Activated CD4-positive, alpha-beta T cell treated with anti-CD3 and anti-CD28 coated beads, Interleukin-2, amount 10 ng/mL, durations not matched to agents 7 days and 5 days (primary cell): Measurements from ENCODE around the gene PPBP. TPM values are rescaled to one million over a fixed set of nuclear protein-coding genes. Genes with fewer than 3 reads are reported as not detected.

Experiments used
- CTCF ChIA-PET: fragments of 350-600 bp; sonication (Branson Sonifier 250); formaldehyde crosslinking; loops from one replicate; lab custom pipeline; 2021; ENCODE audit warnings: antibody characterized with exemption; lab: Charles Lee
- POLR2A ChIA-PET: fragments of 350-600 bp; sonication (Branson Sonifier 250); formaldehyde crosslinking; loops from one replicate; lab custom pipeline; 2021; ENCODE audit warnings: antibody characterized with exemption; lab: Charles Lee
- DNase-seq: peaks from one replicate; pipeline ENCODE4 v3.0.0-alpha.2; 2020
- H3K27ac Mint-ChIP-seq: one replicate; pipeline ENCODE4 v1.8.0; 2021; ENCODE audit warnings: mild to moderate bottlenecking, moderate library complexity, mixed read lengths
- H3K27me3 Mint-ChIP-seq: one replicate; pipeline ENCODE4 v1.8.0; 2021; ENCODE audit warnings: mixed read lengths
- H3K36me3 Mint-ChIP-seq: one replicate; pipeline ENCODE4 v1.8.0; 2021; ENCODE audit warnings: low read depth, mixed read lengths
- H3K4me1 Mint-ChIP-seq: one replicate; pipeline ENCODE4 v1.8.0; 2021; ENCODE audit warnings: mixed read lengths
- H3K4me3 Mint-ChIP-seq: one replicate; pipeline ENCODE4 v1.8.0; 2021; ENCODE audit warnings: mild to moderate bottlenecking, moderate library complexity, mixed read lengths
- H3K9me3 Mint-ChIP-seq: one replicate; pipeline ENCODE4 v1.8.0; 2021; ENCODE audit warnings: mixed read lengths
- total RNA-seq, 2 experiments: library from RNA; stranded (reverse); gene quantifications; one replicate each; pipeline ENCODE4 v1.2.3, GENCODE V29; 2021

PPBP gene
- total RNA-seq, 2 experiments from 2014 or later = not detected

- no peak overlapping the region for H3K27ac Mint-ChIP-seq
- H3K4me1 Mint-ChIP-seq = peaks cover 30% of the 10 kb centered on the region
- no peak overlapping the region for H3K4me3 Mint-ChIP-seq
- DNase-seq = no peak
- ChIA-PET POLR2A (no interaction called here), CTCF (no interaction called here)
- no peaks in the 10 kb centered on the region for H3K27me3 Mint-ChIP-seq
- no peaks in the 10 kb centered on the region for H3K36me3 Mint-ChIP-seq
- peaks cover 3% of the 10 kb centered on the region for H3K9me3 Mint-ChIP-seq
Observed at GRCh38 chr4:74014332-74014731, 26.3 kb upstream of the PPBP start.

- H3K4me3 Mint-ChIP-seq = no peak overlapping the region
- ChIA-PET POLR2A (no interaction called here), CTCF (no interaction called here)
- H3K27ac Mint-ChIP-seq = no peak overlapping the region
- H3K4me1 Mint-ChIP-seq = peaks cover 26% of the 10 kb centered on the region
- no peaks in the 10 kb centered on the region for H3K27me3 Mint-ChIP-seq
- DNase-seq = no peak
- peaks cover 3% of the 10 kb centered on the region for H3K9me3 Mint-ChIP-seq
- H3K36me3 Mint-ChIP-seq = no peaks in the 10 kb centered on the region
Observed at GRCh38 chr4:74013264-74013663, 25.3 kb upstream of the PPBP start.

GRCh38 chr4:74012130-74012529 is 24.1 kb upstream of the PPBP start:
- H3K4me1 Mint-ChIP-seq = peaks cover 23% of the 10 kb centered on the region
- H3K27ac Mint-ChIP-seq = no peak overlapping the region
- DNase-seq = no peak
- no peak overlapping the region for H3K4me3 Mint-ChIP-seq
- no peaks in the 10 kb centered on the region for H3K27me3 Mint-ChIP-seq
- H3K36me3 Mint-ChIP-seq = no peaks in the 10 kb centered on the region
- POLR2A ChIA-PET = no interaction called here
- CTCF ChIA-PET = no interaction called here
- H3K9me3 Mint-ChIP-seq = peaks cover 3% of the 10 kb centered on the region

- Mint-ChIP-seq H3K9me3 (no peaks in the 10 kb centered on the region), H3K4me3 (no peak overlapping the region), H3K4me1 (peaks cover 1% of the 10 kb centered on the region), H3K27ac (no peak overlapping the region), H3K27me3 (no peaks in the 10 kb centered on the region), H3K36me3 (no peaks in the 10 kb centered on the region)
- POLR2A ChIA-PET = no interaction called here
- CTCF ChIA-PET = no interaction called here
- DNase-seq = no peak
Observed at GRCh38 chr4:74009307-74009706, 21.3 kb upstream of the PPBP start.

GRCh38 chr4:74006009-74006476 is 18.1 kb upstream of the PPBP start:
- CTCF ChIA-PET = no interaction called here
- H3K4me1 Mint-ChIP-seq = no peaks in the 10 kb centered on the region
- H3K4me3 Mint-ChIP-seq = no peak overlapping the region
- no peak overlapping the region for H3K27ac Mint-ChIP-seq
- no peaks in the 10 kb centered on the region for H3K9me3 Mint-ChIP-seq
- no peak for DNase-seq
- no peaks in the 10 kb centered on the region for H3K36me3 Mint-ChIP-seq
- POLR2A ChIA-PET = no interaction called here
- peaks cover 1% of the 10 kb centered on the region for H3K27me3 Mint-ChIP-seq

- DNase-seq = no peak
- H3K27me3 Mint-ChIP-seq = peaks cover 5% of the 10 kb centered on the region
- CTCF ChIA-PET = no interaction called here
- H3K4me1 Mint-ChIP-seq = no peaks in the 10 kb centered on the region
- no peak overlapping the region for H3K27ac Mint-ChIP-seq
- H3K36me3 Mint-ChIP-seq = no peaks in the 10 kb centered on the region
- POLR2A ChIA-PET = no interaction called here
- H3K4me3 Mint-ChIP-seq = no peak overlapping the region
- H3K9me3 Mint-ChIP-seq = no peaks in the 10 kb centered on the region
Observed at GRCh38 chr4:74005528-74005927, 17.5 kb upstream of the PPBP start.

- no peaks in the 10 kb centered on the region for H3K4me1 Mint-ChIP-seq
- H3K36me3 Mint-ChIP-seq = no peaks in the 10 kb centered on the region
- no peak overlapping the region for H3K27ac Mint-ChIP-seq
- ChIA-PET POLR2A (no interaction called here), CTCF (no interaction called here)
- peaks cover 7% of the 10 kb centered on the region for H3K27me3 Mint-ChIP-seq
- H3K9me3 Mint-ChIP-seq = no peaks in the 10 kb centered on the region
- no peak overlapping the region for H3K4me3 Mint-ChIP-seq
- DNase-seq = no peak
Observed at GRCh38 chr4:74004668-74005067, 16.7 kb upstream of the PPBP start.

GRCh38 chr4:74000301-74000700 is 12.3 kb upstream of the PPBP start:
- Mint-ChIP-seq H3K4me1 (no peaks in the 10 kb centered on the region), H3K36me3 (no peaks in the 10 kb centered on the region), H3K9me3 (no peaks in the 10 kb centered on the region), H3K27me3 (peaks cover 26% of the 10 kb centered on the region), H3K27ac (no peak overlapping the region), H3K4me3 (no peak overlapping the region)
- ChIA-PET POLR2A (no interaction called here), CTCF (no interaction called here)
- no peak for DNase-seq

- Mint-ChIP-seq H3K27ac (no peak within 1 kb of the TSS), H3K9me3 (no peaks in the 10 kb centered on the region), H3K4me3 (no peak within 1 kb of the TSS), H3K27me3 (peaks cover 32% of the 10 kb centered on the region), H3K36me3 (no peaks in the 10 kb centered on the region), H3K4me1 (no peaks in the 10 kb centered on the region)
- ChIA-PET CTCF (no interaction called here), POLR2A (no interaction called here)
- DNase-seq = no peak
Observed at GRCh38 chr4:73998040-73999011, 10.3 kb upstream of the PPBP start, which contains the start of gene CXCL5. TSS of gene CXCL5 (minus strand) at chr4:73998677. CDS start at chr4:73998581, 96 bp downstream.

GRCh38 chr4:73992050-73992449 is 4.1 kb upstream of the PPBP start:
- H3K9me3 Mint-ChIP-seq = no peaks in the 10 kb centered on the region
- ChIA-PET POLR2A (no interaction called here), CTCF (no interaction called here)
- DNase-seq = no peak
- H3K36me3 Mint-ChIP-seq = no peaks in the 10 kb centered on the region
- H3K4me3 Mint-ChIP-seq = no peak overlapping the region
- H3K4me1 Mint-ChIP-seq = no peaks in the 10 kb centered on the region
- H3K27ac Mint-ChIP-seq = no peak overlapping the region
- H3K27me3 Mint-ChIP-seq = peaks cover 8% of the 10 kb centered on the region

- ChIA-PET POLR2A (no interaction called here), CTCF (no interaction called here)
- Mint-ChIP-seq H3K4me1 (no peaks in the 10 kb centered on the region), H3K27me3 (peaks cover 8% of the 10 kb centered on the region), H3K4me3 (no peak overlapping the region), H3K27ac (no peak overlapping the region), H3K9me3 (no peaks in the 10 kb centered on the region), H3K36me3 (no peaks in the 10 kb centered on the region)
- no peak for DNase-seq
Observed at GRCh38 chr4:73991742-73992000, 3.7 kb upstream of the PPBP start.

GRCh38 chr4:73990988-73991741 is 3.2 kb upstream of the PPBP start:
- DNase-seq = no peak
- Mint-ChIP-seq H3K36me3 (no peaks in the 10 kb centered on the region), H3K27ac (no peak overlapping the region), H3K9me3 (no peaks in the 10 kb centered on the region), H3K4me1 (no peaks in the 10 kb centered on the region), H3K27me3 (peaks cover 8% of the 10 kb centered on the region), H3K4me3 (no peak overlapping the region)
- POLR2A ChIA-PET = no interaction called here
- CTCF ChIA-PET = no interaction called here

GRCh38 chr4:73989928-73990327 is 1.9 kb upstream of the PPBP start:
- POLR2A ChIA-PET = no interaction called here
- no peak overlapping the region for H3K27ac Mint-ChIP-seq

More at GRCh38 chr4:73989928-73990327, 1.9 kb upstream of the PPBP start:
- Mint-ChIP-seq H3K4me1 (no peaks in the 10 kb centered on the region), H3K4me3 (no peak overlapping the region), H3K36me3 (no peaks in the 10 kb centered on the region), H3K9me3 (no peaks in the 10 kb centered on the region), H3K27me3 (peaks cover 2% of the 10 kb centered on the region)
- DNase-seq = no peak
- CTCF ChIA-PET = no interaction called here
